ENCODE results near the gene RUVBL2. TPM values are rescaled to one million over a fixed set of nuclear protein-coding genes. Genes with fewer than 3 reads are reported as not detected.

RUVBL2 gene
- total and polyA plus RNA-seq, 4 donors, result 29.6 to 80.1 (median 49.6) TPM

- no peak overlapping the region for H3K9ac ChIP-seq (ENCODE audit: low read depth in 1 of 2, low read length in 2 of 2)
- no peaks in the 10 kb centered on the region for H3K9me3 ChIP-seq (ENCODE audit: control insufficient read depth in 4 of 4, low read length in 3 of 4)
- no peaks in the 10 kb centered on the region for H3K27me3 ChIP-seq (ENCODE audit: control insufficient read depth in 4 of 4, insufficient read depth in 4 of 4, low read length in 3 of 4)
- 90% methylated on average over 5 of the region's 5 CpGs for WGBS
- DNase-seq (ENCODE audit: low spot score), result no peak
- H3K4me3 ChIP-seq (ENCODE audit: low read depth in 1 of 3, low read length in 3 of 3), result no peak overlapping the region
- no peaks in the 10 kb centered on the region for H3K36me3 ChIP-seq (ENCODE audit: control insufficient read depth in 4 of 4, insufficient read depth in 3 of 4, low read depth in 1 of 4, low read length in 3 of 4)
- no peaks in the 10 kb centered on the region for H3K4me1 ChIP-seq (ENCODE audit: control insufficient read depth in 4 of 4, insufficient read depth in 4 of 4, low read length in 3 of 4)
- TF ChIP-seq FOXA2 (IDR thresholded peaks at IDR 0.05) (no peak), RXRA (IDR thresholded peaks at IDR 0.05) (no peak), ATF3 (IDR thresholded peaks at IDR 0.05) (no peak)
- no peak overlapping the region for H3K27ac ChIP-seq (ENCODE audit: low read depth in 1 of 2, low read length in 2 of 2)
Observed at GRCh38 chr19:48945415-48945814, 48.3 kb upstream of the RUVBL2 start.

GRCh38 chr19:48945817-48946216, 47.9 kb upstream of the RUVBL2 start:
- no peak for TF ChIP-seq ZBTB33 (IDR thresholded peaks at IDR 0.05)
- no peak for TF ChIP-seq GABPA (IDR thresholded peaks at IDR 0.05 in 1 of 2, conservative IDR thresholded peaks at IDR 0.05 in 1 of 2)
- no peak for TF ChIP-seq HNF4A (conservative IDR thresholded peaks at IDR 0.05)
- TF ChIP-seq YY1 (IDR thresholded peaks at IDR 0.05), result no peak
- TF ChIP-seq ATF3 (IDR thresholded peaks at IDR 0.05), result no peak
- no peak for TF ChIP-seq MAX (IDR thresholded peaks at IDR 0.05)
- TF ChIP-seq NR2F2 (IDR thresholded peaks at IDR 0.05), result no peak
- no peak for TF ChIP-seq HNF4G (IDR thresholded peaks at IDR 0.05)
- TF ChIP-seq FOXA1 (IDR thresholded peaks at IDR 0.05), result no peak
- TF ChIP-seq FOXA2 (IDR thresholded peaks at IDR 0.05), result no peak
- no peak for TF ChIP-seq REST (IDR thresholded peaks at IDR 0.05)
- TF ChIP-seq RAD21 (IDR thresholded peaks at IDR 0.05), result no peak
- no peak for TF ChIP-seq TAF1 (conservative IDR thresholded peaks at IDR 0.05)
- TF ChIP-seq SP1 (IDR thresholded peaks at IDR 0.05), result no peak
- no peak for TF ChIP-seq JUND (IDR thresholded peaks at IDR 0.05)
- TF ChIP-seq CTCF (IDR thresholded peaks at IDR 0.05; ENCODE audit: low read depth, low read length, missing input control), result no peak
- TF ChIP-seq RXRA (IDR thresholded peaks at IDR 0.05), result no peak
- Histone ChIP-seq H3K36me3 (ENCODE audit: control insufficient read depth in 4 of 4, insufficient read depth in 3 of 4, low read depth in 1 of 4, low read length in 3 of 4) (no peaks in the 10 kb centered on the region), H3K9ac (ENCODE audit: low read depth in 1 of 2, low read length in 2 of 2) (no peak overlapping the region), H3K27ac (ENCODE audit: low read depth in 1 of 2, low read length in 2 of 2) (no peak overlapping the region), H3K9me3 (ENCODE audit: control insufficient read depth in 4 of 4, low read length in 3 of 4) (no peaks in the 10 kb centered on the region), H3K4me1 (ENCODE audit: control insufficient read depth in 4 of 4, insufficient read depth in 4 of 4, low read length in 3 of 4) (no peaks in the 10 kb centered on the region), H3K4me3 (ENCODE audit: low read depth in 1 of 3, low read length in 3 of 3) (no peak overlapping the region), H3K27me3 (ENCODE audit: control insufficient read depth in 4 of 4, insufficient read depth in 4 of 4, low read length in 3 of 4) (no peaks in the 10 kb centered on the region)
- no peak for DNase-seq (ENCODE audit: low spot score)
- WGBS, result 93% methylated on average over 2 of the region's 2 CpGs
